GM19463 (cell line): Measurements from ENCODE around the gene CSRP1.

Experiments used
- ATAC-seq: cut with Tn5 transposase; IDR thresholded peaks from one replicate; pipeline ENCODE4 v1.9.1; 2021; ENCODE audit warnings: mild to moderate bottlenecking, moderate library complexity; ENCODE audit not compliant: unreplicated experiment

CSRP1 gene

GRCh38 chr1:201514466-201514865 lies 7.5 kb upstream of the CSRP1 start:
- no peak for ATAC-seq

- no peak for ATAC-seq
These were observed 6.7 kb upstream of the CSRP1 start for GRCh38 chr1:201513498-201514243.

GRCh38 chr1:201511941-201512539 lies 5.1 kb upstream of the CSRP1 start:
- ATAC-seq = no peak

- ATAC-seq = no peak
These were observed 4.5 kb upstream of the CSRP1 start for GRCh38 chr1:201511396-201511940.

GRCh38 chr1:201510734-201511133 lies 3.8 kb upstream of the CSRP1 start:
- no peak for ATAC-seq

GRCh38 chr1:201509601-201510374 lies 2.9 kb upstream of the CSRP1 start:
- ATAC-seq = no peak

GRCh38 chr1:201508809-201509208 lies 1.9 kb upstream of the CSRP1 start:
- no peak for ATAC-seq

GRCh38 chr1:201507360-201507675 lies 395 bp upstream of the CSRP1 start:
- no peak for ATAC-seq

GRCh38 chr1:201506092-201506491 lies 831 bp downstream of the CSRP1 start:
- ATAC-seq = no peak

- ATAC-seq = no peak
These were observed 1.4 kb downstream of the CSRP1 start for GRCh38 chr1:201505503-201505890.

GRCh38 chr1:201504799-201505502 lies 2.0 kb downstream of the CSRP1 start:
- ATAC-seq = no peak

GRCh38 chr1:201504179-201504631 lies 2.7 kb downstream of the CSRP1 start:
- no peak for ATAC-seq

- ATAC-seq = no peak
These were observed 3.3 kb downstream of the CSRP1 start for GRCh38 chr1:201503397-201504176.

GRCh38 chr1:201502511-201502857 lies 4.4 kb downstream of the CSRP1 start:
- no peak for ATAC-seq

- no peak for ATAC-seq
These were observed 5.0 kb downstream of the CSRP1 start for GRCh38 chr1:201501812-201502510.

- ATAC-seq = no peak
These were observed 5.8 kb downstream of the CSRP1 start for GRCh38 chr1:201501144-201501543.

- no peak for ATAC-seq
These were observed 6.2 kb downstream of the CSRP1 start for GRCh38 chr1:201500670-201501120.

- no peak for ATAC-seq
These were observed 6.9 kb downstream of the CSRP1 start for GRCh38 chr1:201499795-201500669.

GRCh38 chr1:201499191-201499590 lies 7.7 kb downstream of the CSRP1 start:
- no peak for ATAC-seq
